HL-60 (cell line): Measurements from ENCODE around the gene TTLL13.

Experiments
- DNase-seq, 2 experiments: peaks; one replicate each; pipeline ENCODE4 v3.0.0-alpha.2; 2010 to 2020; ENCODE audit warnings: low read depth in 1 of 2, low spot score in 1 of 2
- H3K27ac ChIP-seq: fragments of 250-450 bp; sonication (Bioruptor Pico); replicated peaks from 2 replicates; pipeline ENCODE4 v1.5.1; 2020; ENCODE audit warnings: mild to moderate bottlenecking, moderate library complexity
- H3K27me3 ChIP-seq: fragments of 250-450 bp; sonication (Bioruptor Pico); 2 replicates; pipeline ENCODE4 v1.5.1; 2021; ENCODE audit warnings: mild to moderate bottlenecking, moderate library complexity; ENCODE audit not compliant: insufficient read depth, poor library complexity, severe bottlenecking
- H3K4me3 ChIP-seq: replicated peaks from 2 replicates; pipeline ENCODE4 v1.5.1; 2011; ENCODE audit warnings: mild to moderate bottlenecking, control low read depth, low read length; ENCODE audit not compliant: insufficient read depth
- CTCF ChIP-seq: IDR thresholded peaks from one replicate; pipeline ENCODE4 v1.5.1; 2011; ENCODE audit warnings: low read length, control low read depth, inconsistent platforms; ENCODE audit not compliant: insufficient read depth
- GABPA ChIP-seq: IDR thresholded peaks from 2 replicates; pipeline ENCODE4 v1.6.1; 2012; ENCODE audit warnings: low read depth
- POLR2AphosphoS5 ChIP-seq: IDR thresholded peaks from 2 replicates; pipeline ENCODE4 v1.6.1; 2012; ENCODE audit warnings: low read depth
- REST ChIP-seq: IDR thresholded peaks from 2 replicates; pipeline ENCODE4 v1.6.1; 2012; ENCODE audit warnings: low read depth; ENCODE audit not compliant: insufficient replicate concordance
- SPI1 ChIP-seq: IDR thresholded peaks from 2 replicates; pipeline ENCODE4 v1.6.1; 2012; ENCODE audit warnings: low read depth, mild to moderate bottlenecking, borderline replicate concordance

TTLL13 gene

DNA sequence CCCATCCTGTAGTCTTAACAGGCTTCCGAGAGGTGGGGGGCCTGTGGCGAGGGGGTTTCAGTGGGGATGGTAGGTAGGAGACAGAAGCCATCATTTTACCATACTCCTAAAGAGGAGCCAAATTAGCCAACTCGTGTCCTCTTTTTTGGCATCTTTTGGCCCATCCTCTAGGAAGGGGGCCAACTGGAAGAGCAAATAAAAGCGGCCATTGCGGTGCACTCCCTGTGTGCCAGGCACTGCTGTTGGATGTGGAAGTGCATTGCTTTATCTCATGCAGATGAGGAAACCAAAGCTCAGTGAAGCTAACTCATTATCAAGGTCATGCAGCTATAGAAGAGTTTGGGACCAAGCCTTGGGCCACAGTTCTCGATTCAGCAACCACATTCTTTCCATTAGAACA lies 42.1 kb upstream of the TTLL13 start:
- H3K27me3 ChIP-seq: no peaks in the 10 kb centered on the region
- no peak for TF ChIP-seq SPI1
- no peak for TF ChIP-seq POLR2AphosphoS5
- TF ChIP-seq REST: no peak
- TF ChIP-seq GABPA: no peak
- TF ChIP-seq CTCF: no peak
- H3K4me3 ChIP-seq: no peak overlapping the region
- no peak overlapping the region for H3K27ac ChIP-seq
- DNase-seq: no peak

GRCh38 chr15:90208356-90208755 lies 41.0 kb upstream of the TTLL13 start:
- Histone ChIP-seq H3K27me3 (no peaks in the 10 kb centered on the region), H3K27ac (no peak overlapping the region), H3K4me3 (no peak overlapping the region)
- no peak for DNase-seq
- TF ChIP-seq POLR2AphosphoS5: no peak
- no peak for TF ChIP-seq SPI1
- TF ChIP-seq CTCF: no peak

DNA sequence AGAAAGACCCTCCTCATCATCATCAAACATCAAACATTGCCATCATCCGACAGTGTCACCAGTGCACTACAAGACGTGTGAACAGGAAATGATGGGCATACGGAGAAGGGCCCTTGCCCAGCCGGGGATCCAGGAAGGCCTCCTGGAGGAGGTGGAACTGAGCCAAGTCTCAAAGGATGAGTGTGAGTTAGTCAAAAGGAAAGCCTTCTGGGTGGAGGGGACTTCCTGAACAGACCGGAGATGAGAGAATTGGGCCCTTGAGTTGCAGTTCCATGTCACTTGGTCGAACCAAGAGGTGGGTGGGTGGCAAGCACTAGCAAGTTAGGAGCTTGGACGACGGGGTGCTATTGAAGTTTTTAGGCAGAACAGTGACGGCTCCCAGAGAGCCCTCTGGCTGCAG lies 39.8 kb upstream of the TTLL13 start:
- TF ChIP-seq REST: no peak
- no peak for TF ChIP-seq GABPA
- TF ChIP-seq CTCF: no peak
- TF ChIP-seq POLR2AphosphoS5: no peak
- no peak for TF ChIP-seq SPI1
- DNase-seq: no peak
- Histone ChIP-seq H3K4me3 (no peak overlapping the region), H3K27ac (no peak overlapping the region), H3K27me3 (no peaks in the 10 kb centered on the region)

- DNase-seq: no peak
- Histone ChIP-seq H3K4me3 (no peak overlapping the region), H3K27ac (no peak overlapping the region), H3K27me3 (no peaks in the 10 kb centered on the region)
- TF ChIP-seq GABPA (no peak), POLR2AphosphoS5 (no peak), CTCF (no peak), SPI1 (no peak), REST (no peak)
Measured at GRCh38 chr15:90210593-90210992, 38.8 kb upstream of the TTLL13 start.
